H1 (cell line): ENCODE measurements around the gene PTX3. TPM values are rescaled to one million over a fixed set of nuclear protein-coding genes. Genes with fewer than 3 reads are reported as not detected.
A peak's percentile ranks its signal among the peaks of the same experiment; 100 is the strongest.

Experiments
- CTCF ChIA-PET: fragments of 300-600 bp; sonication (Branson Sonifier 250); formaldehyde crosslinking; loops from one replicate; lab custom pipeline; 2021; ENCODE audit not compliant: partially characterized antibody; lab: Charles Lee
- POLR2A ChIA-PET: fragments of 300-600 bp; sonication (Branson Sonifier 250); formaldehyde crosslinking; loops from one replicate; lab custom pipeline; 2021; ENCODE audit warnings: inconsistent platforms; ENCODE audit not compliant: partially characterized antibody; lab: Charles Lee
- DNase-seq, 2 experiments: peaks; one replicate each; pipeline versions ENCODE4 v3.0.0 to v3.0.0-alpha.2; 2010 to 2022; ENCODE audit warnings: low spot score in 2 of 2, low read depth in 1 of 2, mixed read lengths in 1 of 2
- FAIRE-seq: peaks from 2 replicates; lab custom pipeline; 2011; peaks lifted over from hg19 to GRCh38; lab: Jason Lieb, UNC
- H2AFZ ChIP-seq: 2 replicates; pipeline ENCODE4 v1.8.1; 2012; ENCODE audit warnings: low read length, inconsistent platforms
- H2AK5ac ChIP-seq: 2 replicates; pipeline ENCODE4 v1.6.1; 2013; ENCODE audit warnings: low read depth, low read length
- H2BK120ac ChIP-seq: replicated peaks from 2 replicates; pipeline ENCODE3; 2013; ENCODE audit warnings: low read depth, low read length, inconsistent platforms
- H2BK12ac ChIP-seq: 2 replicates; pipeline ENCODE4 v1.6.1; 2013; ENCODE audit warnings: low read depth, low read length
- H2BK15ac ChIP-seq: 2 replicates; pipeline ENCODE4 v1.6.1; 2013; ENCODE audit warnings: low read length
- H2BK20ac ChIP-seq: 2 replicates; pipeline ENCODE4 v1.6.1; 2013; ENCODE audit warnings: low read length
- H2BK5ac ChIP-seq: 2 replicates; pipeline ENCODE4 v1.6.1; 2013; ENCODE audit warnings: low read depth, low read length
- H3K14ac ChIP-seq: 2 replicates; pipeline ENCODE4 v1.6.1; 2013; ENCODE audit warnings: inconsistent platforms; ENCODE audit not compliant: insufficient read length
- H3K18ac ChIP-seq: 2 replicates; pipeline ENCODE4 v1.6.1; 2013; ENCODE audit warnings: low read length; ENCODE audit errors: extremely low read depth
- H3K23ac ChIP-seq: 2 replicates; pipeline ENCODE4 v1.6.1; 2013; ENCODE audit warnings: inconsistent platforms; ENCODE audit not compliant: insufficient read length
- H3K23me2 ChIP-seq: 2 replicates; pipeline ENCODE4 v1.6.1; 2013; ENCODE audit warnings: low read depth, low read length
- H3K27ac ChIP-seq: 2 replicates; pipeline ENCODE4 v1.6.1; 2011; ENCODE audit warnings: low read depth, low read length, inconsistent platforms
- H3K27me3 ChIP-seq, 4 experiments: replicated peaks in 1 of 4; 1 replicate in 1 of 4; 2 replicates in 3 of 4; pipeline versions ENCODE4 v1.6.1 to v1.8.1; 2011 to 2013; ENCODE audit warnings: low read length in 3 of 4, mild to moderate bottlenecking in 3 of 4, inconsistent platforms in 2 of 4, mixed read lengths in 2 of 4, moderate library complexity in 1 of 4; ENCODE audit not compliant: control insufficient read depth in 3 of 4, insufficient read depth in 3 of 4; ENCODE audit errors: extremely low read depth in 1 of 4
- H3K36me3 ChIP-seq, 4 experiments: 2 replicates each; pipeline versions ENCODE4 v1.6.1 to v1.8.1; 2011 to 2013; ENCODE audit warnings: mild to moderate bottlenecking in 4 of 4, low read length in 3 of 4, moderate library complexity in 2 of 4, control low read depth in 1 of 4, inconsistent platforms in 1 of 4; ENCODE audit not compliant: insufficient read depth in 4 of 4, control insufficient read depth in 2 of 4
- H3K4ac ChIP-seq: replicated peaks from 2 replicates; pipeline ENCODE3; 2013; ENCODE audit warnings: low read length, low read depth, mixed read lengths, inconsistent platforms; ENCODE audit not compliant: insufficient read length
- H3K4me1 ChIP-seq, 4 experiments: replicated peaks in 1 of 4; 1 replicate in 1 of 4; 2 replicates in 3 of 4; pipeline versions ENCODE4 v1.6.1 to v1.8.1; 2011 to 2013; ENCODE audit warnings: low read length in 3 of 4, inconsistent platforms in 2 of 4, mixed read lengths in 1 of 4; ENCODE audit not compliant: insufficient read depth in 4 of 4, control insufficient read depth in 3 of 4
- H3K4me2 ChIP-seq, 2 experiments: 2 replicates each; pipeline versions ENCODE4 v1.6.1 to v1.8.1; 2011 to 2013; ENCODE audit warnings: low read depth in 2 of 2, low read length in 2 of 2, control low read depth in 1 of 2, inconsistent platforms in 1 of 2, mild to moderate bottlenecking in 1 of 2; ENCODE audit not compliant: insufficient read depth in 1 of 2
- H3K4me3 ChIP-seq, 4 experiments: fragments of 200-600, 300-600 bp in 1 of 4; sonication (generic), shearing (Covaris generic), sonication (Bioruptor Twin) in 1 of 4; 2 replicates each; pipeline versions ENCODE4 v1.5.1 to v1.8.1; 2011 to 2016; ENCODE audit warnings: low read length in 4 of 4, low read depth in 3 of 4, control low read depth in 2 of 4, inconsistent platforms in 2 of 4, mild to moderate bottlenecking in 2 of 4, mixed read lengths in 1 of 4, moderate library complexity in 1 of 4; ENCODE audit not compliant: insufficient read depth in 2 of 4; ENCODE audit errors: extremely low read depth in 1 of 4
- H3K56ac ChIP-seq: replicated peaks from 2 replicates; pipeline ENCODE3; 2013; ENCODE audit warnings: low read depth, mild to moderate bottlenecking, mixed read lengths, low read length, inconsistent platforms; ENCODE audit not compliant: insufficient read length
- H3K79me1 ChIP-seq: 2 replicates; pipeline ENCODE4 v1.6.1; 2013; ENCODE audit warnings: low read depth, low read length, control low read depth
- H3K79me2 ChIP-seq, 2 experiments: 2 replicates each; pipeline versions ENCODE4 v1.6.1 to v1.8.1; 2012 to 2013; ENCODE audit warnings: low read length in 2 of 2, mild to moderate bottlenecking in 2 of 2, inconsistent platforms in 1 of 2; ENCODE audit not compliant: insufficient read depth in 2 of 2, control insufficient read depth in 1 of 2
- H3K9ac ChIP-seq, 4 experiments: replicated peaks in 1 of 4; 1 replicate in 1 of 4; 2 replicates in 3 of 4; pipeline versions ENCODE4 v1.6.1 to v1.8.1; 2011 to 2013; ENCODE audit warnings: low read depth in 3 of 4, low read length in 3 of 4, control low read depth in 2 of 4, mild to moderate bottlenecking in 2 of 4, moderate library complexity in 2 of 4, inconsistent platforms in 1 of 4; ENCODE audit errors: extremely low read depth in 1 of 4
- H3K9me3 ChIP-seq, 2 experiments: 2 replicates each; pipeline versions ENCODE4 v1.6.1 to v1.8.1; 2012 to 2013; ENCODE audit warnings: mild to moderate bottlenecking in 2 of 2, moderate library complexity in 2 of 2, control low read depth in 1 of 2, inconsistent platforms in 1 of 2, low read depth in 1 of 2, low read length in 1 of 2, mixed read lengths in 1 of 2; ENCODE audit not compliant: insufficient read depth in 2 of 2
- H4K20me1 ChIP-seq, 2 experiments: replicated peaks in 1 of 2; 2 replicates each; pipeline versions ENCODE3 to v1.8.1; 2011 to 2013; ENCODE audit warnings: inconsistent platforms in 2 of 2, low read length in 2 of 2, mild to moderate bottlenecking in 1 of 2; ENCODE audit not compliant: insufficient read depth in 2 of 2, control insufficient read depth in 1 of 2
- H4K5ac ChIP-seq: 2 replicates; pipeline ENCODE4 v1.6.1; 2013; ENCODE audit warnings: low read length, low read depth, mixed read lengths, inconsistent platforms; ENCODE audit not compliant: insufficient read length
- H4K8ac ChIP-seq: 2 replicates; pipeline ENCODE4 v1.8.0; 2013; ENCODE audit warnings: mild to moderate bottlenecking, moderate library complexity, low read length, inconsistent platforms; ENCODE audit not compliant: insufficient read depth; ENCODE audit errors: extremely low read depth
- H4K91ac ChIP-seq: replicated peaks from 2 replicates; pipeline ENCODE3; 2013; ENCODE audit warnings: low read length, mixed read lengths, inconsistent platforms; ENCODE audit not compliant: insufficient read length
- MAX ChIP-seq: IDR thresholded peaks from 2 replicates; pipeline ENCODE4 v1.6.1; 2012; ENCODE audit warnings: inconsistent platforms
- WGBS, 2 experiments: shearing (Covaris generic) in 1 of 2; methylation state at CpG; one replicate each; pipeline versions ENCODE4 v1.1.6 to v1.1.7; 2013 to 2015; ENCODE audit warnings: low lambda C conversion rate in 2 of 2, mixed read lengths in 2 of 2, inconsistent platforms in 1 of 2, low coverage in 1 of 2, missing lambda C conversion rate in 1 of 2; ENCODE audit not compliant: insufficient replicate concordance in 2 of 2, insufficient coverage in 1 of 2, insufficient read length in 1 of 2; ENCODE audit errors: extremely low coverage in 1 of 2, missing lambda C conversion rate in 1 of 2; 5-methylcytosine and 5-hydroxymethylcytosine counted together
- polyA plus RNA-seq, 7 experiments: library from polyadenylated mRNA; depleted of rRNA in 3 of 7; stranded (reverse) in 5 of 7; unstranded in 2 of 7; fragments of >200 nt in 5 of 7; fragments of 200-250 nt in 2 of 7; gene quantifications; 1 replicate in 5 of 7; 2 replicates in 1 of 7; 4 replicates in 1 of 7; pipeline versions ENCODE4 v1.2.1 to v1.2.3, GENCODE V29; 2011 to 2013; ENCODE audit warnings: missing spikeins in 2 of 7, mixed read lengths in 2 of 7
- total RNA-seq: library from RNA; stranded (reverse); fragmentation: NEBNext Ultra II Directional; extraction: Animal tissue kit (Norgen Biotek cat#: 25700); gene quantifications from 2 replicates; pipeline ENCODE4 v1.2.1, GENCODE V29; 2021

PTX3 gene
- total and polyA plus RNA-seq, 2 of the 8 experiments (the other 6 are each of a cell fraction or from before 2014, with no cell fraction given) = 1.2 to 1.7 TPM

- no peak overlapping the region for H3K23ac ChIP-seq
- no peak for DNase-seq
- 0 out of 2 replicates have a peak overlapping the region, but pooled peaks have one; percentile 34 for H3K18ac ChIP-seq
- H3K4ac ChIP-seq = no peak overlapping the region
- no peak overlapping the region for H3K14ac ChIP-seq
- H3K36me3 ChIP-seq = no peaks in the 10 kb centered on the region
- H3K4me1 ChIP-seq = peaks cover 0 to 10% (median 0%) of the 10 kb centered on the region in 4 experiments; a peak in 2 of 7 replicates
- no peaks in the 10 kb centered on the region for H3K79me1 ChIP-seq
- no peaks in the 10 kb centered on the region for H4K20me1 ChIP-seq
- no peak overlapping the region for H3K27ac ChIP-seq
- no peaks in the 10 kb centered on the region for H3K27me3 ChIP-seq
- ChIA-PET POLR2A (no interaction called here), CTCF (no interaction called here)
- WGBS, 2 experiments = 0% methylated on average over 1 of the region's 1 CpG; no CpG with 5 or more reads in 1 of the 2 experiments
- H2BK20ac ChIP-seq = no peak overlapping the region
- no peak overlapping the region for H2BK15ac ChIP-seq
- H2AK5ac ChIP-seq = no peak overlapping the region
- no peak for FAIRE-seq
- no peak overlapping the region for H2AFZ ChIP-seq
- H2BK5ac ChIP-seq = no peak overlapping the region
- no peak overlapping the region for H4K8ac ChIP-seq
- H2BK120ac ChIP-seq = no peak overlapping the region
- H3K9me3 ChIP-seq = no peaks in the 10 kb centered on the region
- H4K91ac ChIP-seq = no peak overlapping the region
- no peaks in the 10 kb centered on the region for H3K79me2 ChIP-seq
- no peak overlapping the region for H3K9ac ChIP-seq
- no peak overlapping the region for H2BK12ac ChIP-seq
- H3K4me3 ChIP-seq = no peak overlapping the region
- no peaks in the 10 kb centered on the region for H3K23me2 ChIP-seq
- no peak overlapping the region for H3K56ac ChIP-seq
- H3K4me2 ChIP-seq = no peak overlapping the region
- no peak overlapping the region for H4K5ac ChIP-seq
- TF ChIP-seq MAX = peak; percentile 21; the same call in 1 of the 2 replicates
Measured at GRCh38 chr3:157404381-157404780, 32.3 kb upstream of the PTX3 start.
